Vagina (tissue), 2 donors: Measurements from ENCODE around the gene ARL5B.

Experiments used
- CTCF ChIP-seq, 3 experiments: fragments of 450-650 bp in 2 of 3; fragments of 200-600 bp in 1 of 3; sonication (generic) in 1 of 3; IDR thresholded peaks; one replicate each; pipeline ENCODE4 v1.5.1; 2017 to 2019; ENCODE audit warnings: antibody characterized with exemption in 3 of 3, mild to moderate bottlenecking in 2 of 3, moderate library complexity in 2 of 3
- POLR2A ChIP-seq, 2 donors: fragments of 450-650 bp; IDR thresholded peaks; one replicate each; pipeline ENCODE4 v1.6.1; 2017; ENCODE audit warnings: antibody characterized with exemption in 2 of 2, mild to moderate bottlenecking in 2 of 2, moderate library complexity in 2 of 2

- TF ChIP-seq CTCF (IDR thresholded peaks at IDR 0.05) (no peak), POLR2A (IDR thresholded peaks at IDR 0.05) (no peak)
Observed at GRCh38 chr10:18699849-18700840, 40.9 kb downstream of the ARL5B start.
